ENCODE results near the gene GLYR1.

Gene GLYR1

GRCh38 chr16:4803401-4803844 is 43.7 kb downstream of the GLYR1 start:
- no peak for DNase-seq

DNA sequence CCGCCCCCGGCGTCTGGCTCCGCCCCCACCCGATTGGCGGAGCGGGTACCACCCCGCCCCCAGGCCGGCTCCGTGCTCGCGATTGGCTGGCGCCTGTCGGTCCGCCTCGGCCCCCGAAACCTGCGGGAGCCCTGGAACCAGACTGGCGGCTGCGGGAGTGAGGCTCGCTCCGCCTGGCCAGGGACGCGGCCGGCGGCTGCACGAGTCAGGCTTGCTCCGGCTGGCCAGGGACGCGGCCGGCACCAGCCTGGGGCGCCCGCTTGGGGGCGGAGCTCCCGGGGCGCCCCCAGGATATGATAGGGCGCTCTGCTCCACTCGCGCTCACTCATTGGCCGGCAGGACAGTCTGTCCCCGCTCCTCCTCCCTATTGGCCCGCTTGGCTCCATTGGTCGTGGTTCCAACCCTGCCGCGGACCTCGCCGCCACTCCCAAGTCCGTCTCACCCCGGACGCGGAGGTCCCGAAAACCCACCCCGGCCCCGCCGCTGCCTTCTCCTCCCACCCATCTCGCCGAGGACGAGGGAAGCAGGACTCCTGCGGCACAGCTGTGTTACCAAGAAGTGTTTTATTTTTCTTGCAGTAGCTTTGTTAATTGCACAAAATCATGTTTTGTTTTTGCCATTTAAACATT is 44.3 kb downstream of the GLYR1 start:
- DNase-seq, result peak; percentile 66

DNA sequence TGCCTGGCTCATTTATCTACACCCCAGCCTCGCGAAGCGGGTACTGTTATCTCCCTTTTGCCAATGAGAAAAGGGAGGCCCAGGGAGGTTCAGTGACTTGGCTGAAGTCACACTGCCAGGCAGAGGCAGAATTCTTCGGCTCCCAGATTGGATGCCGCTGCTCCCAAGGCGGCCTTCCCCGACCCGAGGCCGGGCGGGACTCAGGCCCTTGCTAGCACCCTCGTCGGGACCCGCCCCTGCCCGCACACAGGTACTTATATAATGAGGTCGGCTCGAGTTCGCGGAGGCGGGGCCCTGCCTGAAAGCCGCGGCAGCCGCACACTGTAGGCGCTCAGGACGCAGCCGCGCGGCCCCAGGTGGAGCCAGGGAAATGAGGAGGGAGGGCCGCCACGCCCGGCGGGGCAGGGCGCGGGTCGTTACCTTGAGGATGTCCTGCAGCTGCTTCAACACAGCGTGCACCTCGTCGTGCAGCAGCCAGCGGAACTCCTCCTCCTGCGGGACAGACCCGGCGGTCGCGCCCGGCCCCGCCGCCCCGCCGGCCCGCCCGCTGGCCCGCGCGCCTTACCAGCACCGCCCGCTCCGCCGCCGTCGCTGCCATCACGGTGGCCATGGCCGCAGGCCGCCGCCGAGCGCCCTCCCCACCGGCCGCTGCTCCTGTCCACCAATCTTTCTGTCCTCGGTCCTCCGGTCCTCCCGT is 45.0 kb downstream of the GLYR1 start, which contains the start of gene ROGDI:
Gene ROGDI, minus strand, starts transcription at position 672 of the 697 bp plus-strand sequence. Its CDS starts 62 bp downstream, at position 610.
- DNase-seq, result peak; percentile 20

DNA sequence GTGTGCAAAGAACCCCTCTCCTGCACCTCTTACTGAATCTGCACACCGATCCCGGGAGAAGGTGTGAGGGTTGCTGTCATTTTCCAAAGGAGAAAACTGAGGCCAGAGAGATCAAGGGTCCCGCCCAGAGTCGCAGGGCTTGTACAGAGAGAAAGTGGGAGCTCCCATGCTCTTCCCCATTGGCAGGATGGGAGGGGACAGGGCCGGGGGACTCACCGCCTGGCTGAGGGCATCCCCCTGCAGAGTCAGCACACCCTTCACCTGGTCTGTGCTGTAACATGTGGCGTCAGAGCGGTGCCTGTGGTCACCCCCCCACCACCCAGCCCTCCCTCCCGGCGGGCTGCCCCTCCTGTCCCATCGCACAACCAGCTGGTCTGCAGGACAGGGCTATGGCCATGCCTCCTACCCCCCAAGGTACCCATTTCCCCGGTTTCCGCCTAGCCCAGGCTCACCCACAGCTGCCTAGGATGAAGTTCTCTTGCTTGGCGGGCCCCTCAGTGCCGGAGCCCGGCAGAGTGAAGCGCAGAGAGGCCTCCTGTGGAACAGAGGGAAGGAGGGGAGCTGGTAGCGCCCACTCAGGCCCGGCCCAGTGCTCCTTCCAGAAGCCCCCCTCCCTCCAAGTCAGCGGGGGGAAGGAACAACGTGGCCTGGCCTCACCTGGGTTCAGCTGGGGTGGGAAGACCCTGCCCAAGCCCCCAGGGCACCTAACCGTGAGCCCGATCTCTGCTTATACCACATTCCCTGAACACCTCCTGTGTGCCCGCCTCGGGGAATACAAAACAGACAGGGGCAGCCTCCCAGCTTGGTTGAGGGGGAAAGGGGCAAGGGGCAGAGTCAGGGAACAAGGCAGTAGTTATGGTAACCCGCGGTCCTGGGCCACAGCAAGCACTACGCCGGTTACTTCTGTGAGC is 45.8 kb downstream of the GLYR1 start:
- DNase-seq, result no peak

DNA sequence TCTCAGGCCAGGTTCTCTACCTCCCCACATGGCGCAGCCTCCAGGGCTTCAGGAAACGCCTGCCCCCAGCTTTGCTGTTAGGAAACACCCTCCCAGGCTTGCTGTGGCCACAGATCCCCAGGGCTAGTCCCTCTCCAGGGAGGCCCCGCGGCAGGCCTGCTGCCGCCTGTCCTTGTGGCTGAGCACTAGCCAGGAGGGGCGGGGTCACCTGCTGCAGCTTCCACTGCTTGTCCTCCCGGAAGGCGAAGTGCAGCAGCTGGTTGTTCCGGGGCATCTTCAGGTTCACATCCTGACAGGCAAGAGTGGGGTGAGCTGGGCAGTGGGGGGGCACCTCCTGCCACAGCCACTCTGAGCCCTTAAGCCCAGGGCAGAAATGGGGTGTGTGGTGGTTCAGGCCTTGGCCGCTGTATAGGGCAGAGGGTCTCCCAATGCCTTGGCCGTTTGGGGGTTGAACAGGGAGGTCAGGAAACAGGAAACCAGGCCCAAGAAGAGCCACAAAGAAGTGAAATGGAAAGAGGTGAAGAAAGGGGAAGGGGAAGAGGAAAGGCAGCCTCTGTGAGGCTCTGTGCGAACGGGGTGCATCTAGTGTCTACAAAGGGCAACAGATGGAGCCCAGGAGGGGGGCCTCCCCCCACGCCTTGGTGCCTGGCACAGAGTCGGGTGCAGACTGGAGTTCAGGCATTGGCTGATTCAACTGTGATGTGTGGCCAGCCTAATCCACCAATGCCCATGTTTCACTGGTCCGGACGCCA is 46.6 kb downstream of the GLYR1 start:
- no peak for DNase-seq

- no peak for DNase-seq
Observed at GRCh38 chr16:4799171-4799855, 47.8 kb downstream of the GLYR1 start.

DNA sequence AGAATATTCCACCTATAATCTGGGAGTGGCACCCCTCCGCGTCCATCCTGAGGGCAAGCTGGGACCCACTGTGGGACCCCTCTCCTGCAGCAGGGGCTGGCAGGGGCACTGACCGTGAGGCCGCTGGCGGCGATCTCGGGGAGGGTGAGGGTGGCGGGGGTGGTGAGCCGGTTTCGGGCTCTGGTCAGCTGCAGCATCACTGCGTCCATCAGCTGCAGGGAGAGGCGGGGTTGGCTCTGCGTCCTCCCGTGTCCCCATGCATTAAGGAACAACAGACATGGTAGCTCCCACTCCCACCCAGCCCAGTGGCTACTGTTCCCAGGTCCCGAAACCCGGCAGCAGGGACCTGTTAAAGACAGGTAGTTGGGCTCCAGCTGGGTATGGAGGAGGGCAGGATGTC is 48.6 kb downstream of the GLYR1 start:
- DNase-seq, result no peak

- DNase-seq, result no peak
Observed at GRCh38 chr16:4797805-4798252, 49.3 kb downstream of the GLYR1 start.

GRCh38 chr16:4796982-4797804 is 49.9 kb downstream of the GLYR1 start:
- DNase-seq, result no peak

- no peak for DNase-seq
Observed at GRCh38 chr16:4795828-4796572, 51.1 kb downstream of the GLYR1 start.

- peak; percentile 46 for DNase-seq
Observed at GRCh38 chr16:4795181-4795827, 51.8 kb downstream of the GLYR1 start, which contains the start of gene SMIM22. Gene SMIM22 (plus strand): TSS chr16:4795369. CDS start chr16:4795735, 366 bp downstream.

DNA sequence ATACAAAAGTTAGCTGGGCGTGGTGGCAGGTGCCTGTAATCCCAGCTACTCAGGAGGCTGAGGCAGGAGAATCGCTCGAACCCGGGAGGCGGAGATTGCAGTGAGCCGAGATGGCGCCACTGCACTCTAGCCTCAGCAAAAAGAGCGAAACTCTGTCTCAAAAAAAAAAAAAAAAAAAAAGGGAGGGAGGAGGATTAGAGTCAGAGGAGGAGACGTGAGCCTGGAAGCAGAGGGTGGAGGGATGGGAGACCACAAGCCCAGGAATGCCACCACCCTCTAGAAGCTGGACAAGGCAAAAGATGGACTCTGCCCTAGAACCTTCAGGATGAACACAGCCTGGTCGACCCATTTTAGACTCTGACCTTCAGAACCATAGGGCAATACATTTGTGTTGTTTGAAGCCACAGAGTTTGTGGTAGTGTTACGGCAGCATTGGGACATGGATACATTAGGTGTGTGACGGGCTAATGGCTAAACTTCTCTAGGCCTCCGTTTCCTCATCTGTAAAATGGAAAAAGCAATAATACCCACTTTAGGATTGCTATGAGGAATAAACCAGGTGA is 54.1 kb downstream of the GLYR1 start:
- no peak for DNase-seq

- no peak for DNase-seq
Observed at GRCh38 chr16:4790871-4791270, 56.2 kb downstream of the GLYR1 start.

- no peak for DNase-seq
Observed at GRCh38 chr16:4790261-4790660, 56.8 kb downstream of the GLYR1 start.

DNA sequence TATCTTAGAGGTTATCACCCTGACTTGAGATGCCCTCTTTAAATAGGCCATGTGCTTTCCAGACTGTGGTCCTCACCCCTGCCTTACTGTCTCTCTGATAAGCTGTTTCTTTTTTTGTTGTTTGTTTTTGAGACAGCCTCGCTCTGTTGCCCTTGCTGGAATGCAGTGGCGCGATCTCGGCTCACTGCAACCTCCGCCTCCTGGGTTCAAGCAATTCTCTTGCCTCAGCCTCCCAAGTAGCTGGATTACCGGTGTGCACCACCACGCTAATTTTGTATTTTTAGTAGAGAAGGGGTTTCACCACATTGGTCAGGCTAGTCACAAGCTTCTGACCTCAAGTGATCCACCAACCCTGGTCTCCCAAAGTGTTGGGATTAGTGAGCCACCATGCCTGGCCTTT is 58.2 kb downstream of the GLYR1 start:
- DNase-seq, result no peak

GRCh38 chr16:4788489-4788889 is 58.6 kb downstream of the GLYR1 start:
- DNase-seq, result no peak

GRCh38 chr16:4787627-4788482 is 59.2 kb downstream of the GLYR1 start, which contains the start of gene SEPTIN12:
Gene SEPTIN12 (minus strand): TSS chr16:4788345. CDS start chr16:4787645, 700 bp downstream.
- no peak for DNase-seq

- no peak for DNase-seq
Observed at GRCh38 chr16:4787068-4787467, 60.0 kb downstream of the GLYR1 start.
